HG02852 (cell line): ENCODE results near the gene ZNF451.
"Not testable (repeated sequence)": the region's sequence is repeated elsewhere in the genome, so short reads cannot be mapped to it uniquely, and the experiment has no call there.

Experiments
- ATAC-seq: cut with Tn5 transposase; IDR thresholded peaks from one replicate; pipeline ENCODE4 v1.9.1; 2021; ENCODE audit warnings: mild to moderate bottlenecking, moderate library complexity; ENCODE audit not compliant: unreplicated experiment

ZNF451 gene, protein sequence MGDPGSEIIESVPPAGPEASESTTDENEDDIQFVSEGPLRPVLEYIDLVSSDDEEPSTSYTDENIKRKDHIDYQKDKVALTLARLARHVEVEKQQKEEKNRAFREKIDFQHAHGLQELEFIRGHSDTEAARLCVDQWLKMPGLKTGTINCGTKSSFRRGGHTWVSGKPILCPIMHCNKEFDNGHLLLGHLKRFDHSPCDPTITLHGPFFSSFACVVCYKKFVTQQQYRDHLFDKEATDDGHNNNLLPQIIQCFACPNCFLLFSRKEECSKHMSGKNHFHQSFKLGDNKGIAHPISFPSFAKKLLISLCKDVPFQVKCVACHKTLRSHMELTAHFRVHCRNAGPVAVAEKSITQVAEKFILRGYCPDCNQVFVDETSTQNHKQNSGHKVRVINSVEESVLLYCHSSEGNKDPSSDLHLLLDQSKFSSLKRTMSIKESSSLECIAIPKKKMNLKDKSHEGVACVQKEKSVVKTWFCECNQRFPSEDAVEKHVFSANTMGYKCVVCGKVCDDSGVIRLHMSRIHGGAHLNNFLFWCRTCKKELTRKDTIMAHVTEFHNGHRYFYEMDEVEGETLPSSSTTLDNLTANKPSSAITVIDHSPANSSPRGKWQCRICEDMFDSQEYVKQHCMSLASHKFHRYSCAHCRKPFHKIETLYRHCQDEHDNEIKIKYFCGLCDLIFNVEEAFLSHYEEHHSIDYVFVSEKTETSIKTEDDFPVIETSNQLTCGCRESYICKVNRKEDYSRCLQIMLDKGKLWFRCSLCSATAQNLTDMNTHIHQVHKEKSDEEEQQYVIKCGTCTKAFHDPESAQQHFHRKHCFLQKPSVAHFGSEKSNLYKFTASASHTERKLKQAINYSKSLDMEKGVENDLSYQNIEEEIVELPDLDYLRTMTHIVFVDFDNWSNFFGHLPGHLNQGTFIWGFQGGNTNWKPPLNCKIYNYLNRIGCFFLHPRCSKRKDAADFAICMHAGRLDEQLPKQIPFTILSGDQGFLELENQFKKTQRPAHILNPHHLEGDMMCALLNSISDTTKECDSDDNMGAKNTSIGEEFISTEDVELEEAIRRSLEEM

DNA sequence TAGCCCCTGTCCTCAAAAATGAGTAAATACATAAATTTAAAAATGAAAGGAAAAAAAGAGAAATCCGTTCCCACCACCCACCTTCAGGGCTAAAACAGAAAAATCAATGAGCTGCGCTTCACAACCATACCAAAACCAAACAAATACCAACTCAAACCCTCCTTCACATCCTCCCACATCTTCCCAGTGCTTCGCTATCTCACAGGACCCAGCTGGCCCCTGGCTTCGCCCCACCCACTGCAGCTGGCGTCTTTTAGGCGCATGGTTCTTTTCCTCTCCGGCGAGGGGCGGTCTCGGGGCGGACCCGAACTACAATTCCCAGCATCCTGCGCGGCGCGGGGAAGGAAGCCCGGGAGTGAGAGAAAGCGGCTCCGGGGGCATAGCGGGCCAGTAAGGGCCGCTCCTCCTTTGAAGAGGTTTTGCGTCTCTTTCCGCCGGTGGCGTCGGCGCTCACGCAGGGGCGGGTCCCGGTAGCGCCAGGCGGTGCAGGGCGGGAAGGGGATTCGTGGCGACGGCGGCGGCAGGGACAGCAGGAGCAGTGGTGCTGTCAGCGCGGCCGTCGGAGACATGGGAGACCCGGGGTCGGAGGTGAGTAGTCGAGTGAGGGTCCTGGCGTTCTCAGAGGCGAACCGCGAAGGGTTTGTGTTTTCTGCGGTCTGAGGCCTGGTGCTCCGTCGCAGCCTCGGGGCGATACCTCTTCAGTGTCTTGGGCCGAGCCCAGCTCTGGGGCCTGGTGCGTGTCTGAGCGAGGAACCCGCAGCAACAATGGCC, at the start of gene ZNF451:
TSS of gene ZNF451 (plus strand) at position 502 of the 771 bp plus-strand sequence. CDS start at position 568, 66 bp downstream.
- peak; percentile 90 for ATAC-seq

DNA sequence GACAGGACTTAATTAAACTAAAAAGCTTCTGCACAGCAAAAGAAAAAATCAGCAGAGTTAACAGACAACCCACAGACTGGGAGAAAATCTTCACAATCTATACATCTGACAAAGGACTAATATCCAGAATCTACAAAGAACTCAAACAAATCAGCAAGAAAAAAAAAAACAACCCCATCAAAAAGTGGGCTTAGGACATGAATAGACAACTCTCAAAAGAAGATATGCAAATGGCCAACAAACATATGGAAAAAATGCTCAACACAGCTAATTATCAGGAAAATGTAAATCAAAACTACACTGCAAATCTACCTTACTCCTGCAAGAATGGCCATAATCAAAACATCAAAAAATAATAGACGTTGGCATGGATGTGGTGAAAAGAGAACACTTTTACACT, 45.9 kb upstream of the ZNF451 start:
- not testable (repeated sequence) for ATAC-seq

DNA sequence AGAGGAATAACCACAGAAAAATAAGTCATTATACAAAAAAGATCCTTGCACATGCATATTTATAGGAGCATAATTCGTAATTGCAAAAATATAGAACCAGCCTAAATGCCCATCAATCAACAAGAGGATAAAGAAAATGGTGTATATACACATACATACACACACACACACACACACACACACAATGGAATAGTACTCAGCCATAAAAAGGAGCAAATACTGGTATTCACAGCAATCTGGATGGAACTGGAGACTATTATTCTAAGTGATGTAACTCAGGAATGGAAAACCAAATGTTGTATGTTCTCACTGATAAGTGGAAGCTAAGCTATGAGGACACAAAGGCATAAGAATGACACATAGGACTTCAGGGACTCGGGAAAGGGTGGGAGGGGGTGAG, 45.4 kb upstream of the ZNF451 start:
- ATAC-seq: no peak

DNA sequence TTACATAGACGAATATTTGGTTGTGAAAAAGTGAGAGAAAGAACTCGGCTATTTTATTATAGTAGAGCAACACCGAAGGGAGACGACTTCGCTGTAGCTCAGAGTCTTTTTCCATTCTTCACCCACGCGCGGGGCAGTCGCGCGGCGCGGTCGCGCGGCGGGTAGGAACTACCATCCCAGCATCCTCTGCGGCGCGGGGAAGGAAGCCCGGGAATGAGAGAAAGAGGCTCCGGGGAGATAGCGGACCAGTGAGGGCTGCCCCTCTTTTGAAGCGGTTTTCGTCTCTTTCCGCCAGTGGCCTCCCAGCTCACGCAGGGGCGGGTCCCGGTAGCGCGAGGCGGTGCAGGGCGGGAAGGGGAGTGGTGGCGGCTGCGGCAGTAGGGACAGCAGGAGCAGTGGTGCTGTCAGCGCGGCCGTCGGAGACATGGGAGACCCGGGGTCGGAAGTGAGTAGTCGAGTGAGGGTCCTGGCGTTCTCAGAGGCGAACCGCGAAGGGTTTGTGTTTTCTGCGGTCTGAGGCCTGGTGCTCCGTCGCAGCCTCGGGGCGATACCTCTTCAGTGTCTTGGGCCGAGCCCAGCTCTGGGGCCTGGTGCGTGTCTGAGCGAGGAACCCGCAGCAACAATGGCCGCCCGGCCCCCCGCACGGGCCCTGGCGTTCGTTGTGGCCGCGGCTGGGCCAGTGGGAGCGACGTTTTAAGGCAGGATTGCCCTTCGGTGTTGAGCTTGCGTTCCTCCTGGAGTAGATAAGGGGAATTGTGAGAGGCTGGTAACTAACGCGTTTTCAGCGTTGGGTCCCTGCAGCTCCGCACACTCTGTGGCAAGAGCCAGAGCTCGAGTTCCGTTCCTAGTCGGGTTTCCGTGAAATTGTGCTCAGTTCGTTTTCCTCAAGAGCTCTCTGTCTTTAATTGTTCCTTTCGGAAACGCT, 43.4 kb upstream of the ZNF451 start, which contains the start of gene KIAA1586:
TSS of gene KIAA1586 (plus strand) at position 362 of the 925 bp plus-strand sequence. CDS start at position 425, 63 bp downstream.
- peak; percentile 97 for ATAC-seq

DNA sequence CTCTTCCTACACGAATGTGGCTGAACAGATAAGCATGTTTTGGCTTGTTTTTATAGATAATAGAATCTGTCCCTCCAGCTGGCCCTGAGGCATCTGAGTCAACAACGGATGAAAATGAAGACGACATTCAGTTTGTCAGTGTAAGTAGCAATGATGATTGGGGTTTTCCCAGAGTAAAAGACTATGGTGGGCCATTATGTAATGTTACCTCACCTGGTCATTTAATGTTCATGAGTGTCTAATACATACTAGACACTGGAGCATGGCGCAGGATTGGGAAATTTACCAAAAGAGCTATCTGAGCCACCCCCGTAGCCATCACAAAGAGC, 42.8 kb upstream of the ZNF451 start:
- ATAC-seq: peak; percentile 23

DNA sequence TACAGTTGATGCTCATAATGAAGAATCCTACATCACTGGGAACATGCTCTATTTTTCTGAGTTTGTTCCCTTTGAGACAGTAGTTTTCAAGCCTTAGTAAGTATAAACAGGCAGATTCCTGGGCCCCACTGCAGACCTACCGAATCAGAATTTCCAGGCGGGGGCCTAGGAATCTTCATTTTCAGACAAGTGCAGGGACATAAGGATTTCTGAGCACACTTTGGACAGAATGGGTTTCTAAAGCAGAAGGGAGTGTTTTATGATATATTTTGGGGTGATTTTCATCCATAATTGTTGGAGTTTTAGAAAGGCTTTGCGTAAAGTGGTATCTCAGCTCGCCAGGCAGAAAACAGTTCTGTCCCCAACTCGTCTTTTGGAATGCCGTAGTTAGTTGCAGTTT, 42.1 kb upstream of the ZNF451 start:
- not testable (repeated sequence) for ATAC-seq

DNA sequence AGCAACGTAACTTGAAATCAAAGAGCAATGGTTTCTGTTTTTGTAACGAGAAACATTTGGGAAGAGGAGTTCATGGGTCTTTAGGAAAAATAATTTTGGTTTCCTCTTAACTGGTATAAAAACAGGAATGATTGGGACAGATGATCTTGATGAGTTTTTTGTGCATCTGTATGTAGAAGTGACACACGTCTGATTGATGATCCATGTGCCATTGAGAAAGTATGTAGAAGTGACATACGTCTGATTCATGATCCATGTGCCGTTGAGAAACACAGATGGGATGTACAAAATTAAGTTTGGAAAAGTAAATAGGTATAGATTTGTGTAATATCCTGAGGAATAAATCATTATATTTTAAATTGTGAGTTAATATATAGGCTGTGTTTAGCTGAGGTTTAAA, 41.4 kb upstream of the ZNF451 start:
- ATAC-seq: no peak

DNA sequence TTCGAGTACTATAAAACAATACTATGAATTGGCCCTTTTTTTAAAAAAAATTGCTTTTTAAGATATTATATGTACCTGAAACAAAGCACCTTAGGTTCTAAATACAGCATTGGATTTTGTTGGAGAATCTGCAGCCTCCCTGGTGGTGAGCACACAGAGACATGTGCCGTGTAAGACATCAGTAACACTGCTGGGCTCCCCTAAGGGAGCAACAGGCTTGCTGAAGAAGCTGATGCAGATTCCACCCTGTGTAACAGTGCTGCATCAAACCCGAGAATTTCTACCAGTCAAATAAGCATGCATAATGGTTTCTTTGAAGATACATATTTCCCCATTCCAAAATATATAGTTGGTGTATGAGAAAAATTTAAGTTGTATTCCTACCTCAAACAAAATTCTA, 26.1 kb upstream of the ZNF451 start:
- no peak for ATAC-seq

DNA sequence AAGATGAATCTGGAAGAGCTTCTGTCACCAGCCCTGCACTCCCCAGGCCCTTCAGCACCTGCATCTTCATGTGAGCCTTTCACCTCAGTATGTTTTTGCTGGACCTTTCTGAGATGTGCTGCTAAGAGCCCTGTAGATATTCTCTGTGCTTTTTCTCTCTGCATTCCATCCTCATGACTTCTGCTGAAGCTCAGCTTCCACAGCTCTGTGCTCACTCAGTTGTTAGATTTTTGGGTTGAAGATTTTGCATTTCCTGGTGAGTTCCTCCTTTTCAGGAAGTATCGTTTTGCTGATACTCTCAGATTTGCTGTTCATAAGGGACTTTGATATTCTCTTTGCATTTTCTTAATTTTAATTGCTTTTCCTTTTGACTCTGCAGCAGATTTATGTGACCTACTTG, 25.2 kb upstream of the ZNF451 start:
- no peak for ATAC-seq

DNA sequence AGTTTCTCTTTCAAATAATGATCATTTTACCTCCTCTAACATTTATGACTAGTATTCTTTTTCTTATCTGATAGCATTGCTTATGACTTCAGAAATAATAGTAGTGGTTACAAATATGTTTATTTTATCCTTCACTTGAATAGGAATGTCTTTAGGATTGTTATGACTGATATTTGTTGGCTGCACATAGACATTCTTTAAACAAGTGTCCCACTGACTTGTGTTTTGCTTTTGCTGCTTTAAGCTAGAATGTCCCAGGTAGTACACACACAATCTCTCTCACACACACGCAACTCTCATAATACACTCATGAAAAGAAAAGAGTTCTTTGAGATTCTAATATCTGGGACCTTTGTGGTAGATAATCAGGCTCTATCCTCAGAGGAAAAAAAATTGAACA, 21.9 kb upstream of the ZNF451 start:
- ATAC-seq: no peak

DNA sequence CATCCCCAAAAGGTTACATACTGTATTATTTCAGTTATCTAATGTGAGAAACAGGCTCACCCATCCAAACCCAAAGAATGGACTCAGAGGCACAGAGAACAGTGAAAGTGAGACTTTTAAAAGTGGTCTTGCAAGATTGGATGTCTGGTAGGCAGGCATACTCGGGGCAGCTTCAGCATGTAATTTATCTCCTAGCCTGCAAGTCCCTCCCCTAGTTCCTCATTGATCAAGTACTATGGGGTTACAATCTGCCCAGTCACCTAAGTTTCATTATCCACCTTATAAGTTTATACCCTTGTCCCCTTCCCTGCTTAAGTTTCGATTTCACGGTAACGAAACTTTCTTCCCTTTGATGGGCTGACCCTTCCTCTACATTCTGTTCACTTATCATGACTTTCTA, 20.8 kb upstream of the ZNF451 start:
- no peak for ATAC-seq

DNA sequence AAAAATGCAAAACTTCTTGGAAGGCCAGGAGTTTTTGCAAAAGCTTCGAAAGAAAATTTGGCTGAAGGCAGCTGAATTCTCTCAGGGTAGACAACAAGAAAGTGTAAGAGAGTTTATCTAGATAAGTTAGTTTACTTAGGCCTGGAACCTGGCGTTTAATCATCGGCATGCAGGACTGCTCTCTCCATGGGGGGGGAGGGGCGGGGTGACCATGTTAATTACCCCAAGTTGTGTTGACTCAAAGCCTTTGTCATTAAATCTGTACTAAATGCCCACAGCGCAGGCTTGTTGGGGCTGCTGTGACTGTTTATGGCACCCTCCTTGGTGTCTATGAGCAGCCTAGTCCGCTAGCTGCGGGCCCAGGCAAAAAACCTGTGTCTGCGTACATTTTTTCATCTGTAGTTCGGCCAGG, 20.1 kb upstream of the ZNF451 start:
- ATAC-seq: no peak

DNA sequence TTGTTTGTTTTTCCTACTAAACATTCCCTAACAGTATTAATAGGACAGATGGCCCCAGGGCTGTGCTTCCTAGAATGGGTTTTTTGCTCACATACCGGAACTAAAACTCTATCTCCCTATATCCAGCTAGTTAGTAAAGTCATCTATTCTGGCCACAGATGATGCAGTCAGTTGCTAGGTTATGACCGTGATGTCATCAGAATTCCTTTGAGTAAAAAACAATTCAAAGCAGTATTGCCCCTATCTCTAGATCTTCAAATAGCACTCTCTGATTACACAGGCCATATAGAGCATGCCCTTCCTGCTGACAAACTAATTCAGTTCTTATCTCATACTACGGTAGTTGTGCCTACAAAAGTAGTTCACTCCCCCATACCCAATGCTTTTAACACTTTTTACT, 17.9 kb upstream of the ZNF451 start:
- ATAC-seq: no peak

DNA sequence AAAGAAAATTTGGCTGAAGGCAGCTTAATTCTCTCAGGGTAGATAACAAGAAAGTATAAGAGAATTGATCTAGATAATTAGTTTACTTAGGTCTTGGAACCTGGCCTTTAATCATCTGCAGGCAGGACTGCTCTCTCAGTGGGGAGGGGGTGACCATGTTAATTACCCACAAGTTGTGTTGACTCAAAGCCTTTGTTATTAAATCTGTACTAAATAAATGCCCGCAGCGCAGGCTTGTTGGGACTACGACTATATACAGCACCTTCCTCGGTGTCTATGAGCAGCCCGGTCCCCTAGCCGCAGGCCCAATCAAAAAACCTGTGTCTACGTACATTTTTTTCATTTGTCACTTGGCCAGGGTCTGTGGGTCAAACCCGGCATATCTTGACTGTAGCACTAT, 15.6 kb upstream of the ZNF451 start:
- ATAC-seq: no peak

DNA sequence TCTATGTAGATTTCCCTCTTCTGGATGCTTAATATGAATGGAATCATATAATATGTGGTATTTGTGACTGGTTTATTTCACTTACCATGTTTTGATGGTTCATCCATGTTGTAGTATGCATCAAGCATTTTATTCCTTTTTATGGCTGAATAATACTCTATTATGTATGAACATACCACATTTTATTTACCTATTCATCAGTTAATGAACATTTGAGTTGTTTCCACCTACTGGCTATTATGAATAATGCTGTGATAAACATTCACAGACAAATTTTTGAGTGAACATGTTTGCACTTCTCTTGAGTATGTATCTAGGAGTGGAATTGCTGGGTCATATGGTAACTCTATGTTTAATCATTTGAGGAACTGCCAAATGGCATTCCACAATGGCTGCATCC, 14.9 kb upstream of the ZNF451 start:
- ATAC-seq: no peak

DNA sequence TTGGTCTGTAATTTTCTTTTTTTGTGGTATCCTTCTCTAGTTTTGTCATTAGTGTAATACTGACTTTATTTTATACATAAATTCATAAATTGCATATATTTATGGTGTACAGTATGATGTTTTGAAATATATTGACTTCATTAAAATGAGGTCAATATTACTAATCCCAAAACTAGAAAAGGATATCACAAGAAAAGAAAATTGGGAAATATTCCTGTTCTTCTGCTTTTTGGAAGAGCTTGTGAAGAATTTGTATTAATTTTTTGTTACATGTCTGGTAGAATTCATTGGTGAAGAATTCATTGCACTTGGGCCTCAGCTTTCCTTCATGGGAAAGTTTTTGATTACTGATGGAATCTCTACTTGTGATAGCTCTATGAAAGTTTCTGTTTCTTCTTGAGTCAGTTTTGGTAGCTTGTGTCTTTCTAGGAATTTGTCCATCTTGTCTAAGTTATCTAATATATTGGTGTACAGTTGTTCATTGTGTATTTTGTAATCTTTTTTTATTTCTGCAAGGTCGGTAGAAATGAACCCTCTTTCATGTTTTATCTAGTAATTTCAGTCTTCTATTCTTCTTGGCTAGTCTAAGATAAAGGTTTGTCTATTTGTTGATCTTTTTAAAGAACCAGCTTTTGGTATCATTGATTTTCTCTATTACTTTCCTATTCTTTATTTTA, 11.3 kb upstream of the ZNF451 start:
- ATAC-seq: no peak

DNA sequence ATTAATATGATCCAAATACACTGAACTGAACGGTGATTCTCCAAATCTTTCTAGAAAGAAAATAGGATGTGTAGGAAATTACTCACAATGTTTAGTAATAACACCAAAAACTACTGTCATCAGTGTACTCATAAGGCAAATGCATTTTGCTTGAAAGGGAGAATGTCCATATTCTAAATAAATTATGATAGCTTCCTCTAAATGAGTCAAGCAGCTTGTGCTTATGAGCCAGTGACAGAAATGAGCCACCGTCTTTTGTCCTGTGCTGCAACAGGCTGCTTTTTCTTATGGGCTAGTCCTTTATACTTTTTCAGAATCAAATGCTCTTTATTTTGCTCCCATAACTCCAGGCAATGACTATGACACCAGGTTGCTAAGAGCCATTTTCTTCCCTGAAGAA, 4.5 kb upstream of the ZNF451 start:
- no peak for ATAC-seq

DNA sequence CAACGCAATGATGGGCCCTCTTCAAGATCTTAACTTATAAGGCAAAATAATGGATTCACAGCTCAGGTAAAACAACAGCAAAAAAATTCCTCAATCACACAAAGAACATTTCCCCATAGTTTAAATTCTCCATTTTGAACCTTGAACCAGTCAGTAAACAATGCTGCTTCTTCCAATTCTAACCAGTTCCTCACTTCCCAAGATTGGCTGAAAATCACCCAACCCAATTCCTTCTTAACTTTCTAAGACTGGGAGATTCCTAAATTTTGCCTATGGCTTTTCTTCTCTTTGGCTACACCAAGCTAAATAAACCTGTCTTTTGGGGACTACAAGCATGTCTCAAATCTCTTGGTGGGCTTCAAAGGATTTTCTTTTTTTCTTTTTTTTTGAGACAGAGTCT, 3.1 kb upstream of the ZNF451 start:
- no peak for ATAC-seq

DNA sequence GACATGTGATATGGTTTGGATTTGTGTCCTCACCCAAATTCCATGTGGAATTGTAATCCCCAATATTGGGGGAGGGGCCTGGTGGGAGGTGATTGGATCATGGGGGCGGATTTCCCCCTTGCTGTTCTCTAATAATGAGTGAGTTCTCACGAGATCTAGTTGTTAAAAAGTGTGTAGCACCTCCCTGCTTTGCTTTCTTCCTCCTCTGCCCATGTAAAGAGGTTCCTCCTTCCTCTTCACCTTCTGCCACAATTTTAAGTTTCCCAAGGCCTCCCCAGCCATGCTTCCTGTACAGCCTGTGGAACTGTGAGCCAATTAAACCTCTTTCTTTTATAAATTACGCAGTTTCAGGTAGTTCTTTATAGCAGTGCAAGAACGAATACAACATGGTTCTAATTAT, 2.1 kb upstream of the ZNF451 start:
- ATAC-seq: no peak
